ENCODE data around the gene TPI1.
A peak's percentile ranks its signal among the peaks of the same experiment; 100 is the strongest.
"Not testable (repeated sequence)": the region's sequence is repeated elsewhere in the genome, so short reads cannot be mapped to it uniquely, and the experiment has no call there.

Gene TPI1

GRCh38 chr12:6849427-6849826 is 17.9 kb upstream of the TPI1 start:
- DNase-seq = no peak

- DNase-seq = no peak
Measured at GRCh38 chr12:6849976-6850560, 17.3 kb upstream of the TPI1 start.

- no peak for DNase-seq
Measured at GRCh38 chr12:6850796-6851152, 16.6 kb upstream of the TPI1 start.

GRCh38 chr12:6851153-6851920 is 16.0 kb upstream of the TPI1 start, which contains the start of gene CDCA3:
Gene CDCA3 (minus strand): TSS chr12:6851286. CDS start chr12:6850952, 334 bp downstream.
- peak; percentile 98 for DNase-seq

- peak; percentile 99 for DNase-seq
Measured at GRCh38 chr12:6851921-6852650, 15.2 kb upstream of the TPI1 start, which contains the start of gene USP5. Gene USP5 (plus strand): TSS chr12:6852150. CDS start chr12:6852180, 30 bp downstream.

- no peak for DNase-seq
Measured at GRCh38 chr12:6852651-6853354, 14.5 kb upstream of the TPI1 start.

GRCh38 chr12:6853626-6854025 is 13.7 kb upstream of the TPI1 start:
- DNase-seq = no peak

GRCh38 chr12:6854036-6854435 is 13.3 kb upstream of the TPI1 start:
- no peak for DNase-seq

- DNase-seq = no peak
Measured at GRCh38 chr12:6855322-6855721, 12.0 kb upstream of the TPI1 start.

GRCh38 chr12:6858799-6859198 is 8.5 kb upstream of the TPI1 start:
- no peak for DNase-seq

GRCh38 chr12:6860116-6860515 is 7.2 kb upstream of the TPI1 start:
- no peak for DNase-seq

- DNase-seq = no peak
Measured at GRCh38 chr12:6860942-6861341, 6.4 kb upstream of the TPI1 start.

GRCh38 chr12:6861391-6861790 is 5.9 kb upstream of the TPI1 start:
- no peak for DNase-seq

GRCh38 chr12:6863033-6863432 is 4.3 kb upstream of the TPI1 start:
- DNase-seq = no peak

- DNase-seq = no peak
Measured at GRCh38 chr12:6863586-6864321, 3.6 kb upstream of the TPI1 start.

- not testable (repeated sequence) for DNase-seq
Measured at GRCh38 chr12:6865307-6865706, 2.0 kb upstream of the TPI1 start.

- DNase-seq = no peak
Measured at GRCh38 chr12:6866163-6866919, 990 bp upstream of the TPI1 start.

- peak; percentile 65 for DNase-seq
Measured at GRCh38 chr12:6866920-6867412, 365 bp upstream of the TPI1 start.

- no peak for DNase-seq
Measured at GRCh38 chr12:6868211-6869048, 1.1 kb downstream of the TPI1 start.

All from NCI-H1092 treated with DMSO at 0.1 percent for 48 hours (cell line).